HG02840 (cell line): ENCODE data around the gene DDB1.

Source experiments
- ATAC-seq: cut with Tn5 transposase; IDR thresholded peaks from one replicate; pipeline ENCODE4 v1.9.1; 2021; ENCODE audit warnings: mild to moderate bottlenecking, moderate library complexity, moderate number of reproducible peaks; ENCODE audit not compliant: unreplicated experiment, low FRiP score

The DDB1 gene

GRCh38 chr11:61337706-61338470 is 5.0 kb upstream of the DDB1 start:
- no peak for ATAC-seq

GRCh38 chr11:61336171-61336935 is 3.4 kb upstream of the DDB1 start:
- ATAC-seq = peak; percentile 54

- ATAC-seq = no peak
These were observed 2.4 kb upstream of the DDB1 start for GRCh38 chr11:61335355-61335710.

GRCh38 chr11:61334434-61335354 is 1.8 kb upstream of the DDB1 start:
- no peak for ATAC-seq

- ATAC-seq = no peak
These were observed 887 bp upstream of the DDB1 start for GRCh38 chr11:61333550-61334433.

GRCh38 chr11:61332281-61332796 is 566 bp downstream of the DDB1 start:
- no peak for ATAC-seq

- ATAC-seq = no peak
These were observed 1.3 kb downstream of the DDB1 start for GRCh38 chr11:61331651-61332050.

GRCh38 chr11:61329871-61330270 is 3.0 kb downstream of the DDB1 start:
- ATAC-seq = no peak

GRCh38 chr11:61328351-61328750 is 4.6 kb downstream of the DDB1 start:
- no peak for ATAC-seq

GRCh38 chr11:61327669-61328071 is 5.2 kb downstream of the DDB1 start:
- no peak for ATAC-seq

- no peak for ATAC-seq
These were observed 7.1 kb downstream of the DDB1 start for GRCh38 chr11:61325649-61326414.

GRCh38 chr11:61315260-61315659 is 17.6 kb downstream of the DDB1 start:
- ATAC-seq = no peak

- no peak for ATAC-seq
These were observed 22.2 kb downstream of the DDB1 start for GRCh38 chr11:61310749-61311148.

GRCh38 chr11:61309739-61310138 is 23.2 kb downstream of the DDB1 start:
- no peak for ATAC-seq

- no peak for ATAC-seq
These were observed 23.8 kb downstream of the DDB1 start for GRCh38 chr11:61309141-61309540.

GRCh38 chr11:61307354-61307753 is 25.6 kb downstream of the DDB1 start:
- no peak for ATAC-seq

- ATAC-seq = no peak
These were observed 26.7 kb downstream of the DDB1 start for GRCh38 chr11:61306221-61306620.

GRCh38 chr11:61305417-61305816 is 27.5 kb downstream of the DDB1 start:
- ATAC-seq = no peak

- no peak for ATAC-seq
These were observed 29.2 kb downstream of the DDB1 start for GRCh38 chr11:61303725-61304124.
